Mononuclear cell (primary cell): ENCODE data around the gene SORBS1. TPM values are rescaled to one million over a fixed set of nuclear protein-coding genes. Genes with fewer than 3 reads are reported as not detected.

Source experiments
- H3K27me3 ChIP-seq: 2 replicates; pipeline ENCODE4 v1.6.0; 2011; ENCODE audit warnings: low read length, control low read depth; ENCODE audit not compliant: insufficient read depth
- H3K4me1 ChIP-seq: 2 replicates; pipeline ENCODE4 v1.5.1; 2011; ENCODE audit warnings: mild to moderate bottlenecking, low read length, control low read depth; ENCODE audit not compliant: insufficient read depth
- H3K4me3 ChIP-seq: 2 replicates; pipeline ENCODE4 v1.5.1; 2011; ENCODE audit warnings: mild to moderate bottlenecking, low read length, moderate library complexity
- H3K9me3 ChIP-seq: 2 replicates; pipeline ENCODE4 v1.5.1; 2011; ENCODE audit warnings: low read depth, mild to moderate bottlenecking, control low read depth, low read length
- total RNA-seq: library from RNA; depleted of rRNA; stranded (reverse); fragments of >200 nt; gene quantifications from one replicate; pipeline ENCODE4 v1.2.3, GENCODE V29; 2012

Gene SORBS1
- total RNA-seq, 1 donor: 5.2 TPM

DNA sequence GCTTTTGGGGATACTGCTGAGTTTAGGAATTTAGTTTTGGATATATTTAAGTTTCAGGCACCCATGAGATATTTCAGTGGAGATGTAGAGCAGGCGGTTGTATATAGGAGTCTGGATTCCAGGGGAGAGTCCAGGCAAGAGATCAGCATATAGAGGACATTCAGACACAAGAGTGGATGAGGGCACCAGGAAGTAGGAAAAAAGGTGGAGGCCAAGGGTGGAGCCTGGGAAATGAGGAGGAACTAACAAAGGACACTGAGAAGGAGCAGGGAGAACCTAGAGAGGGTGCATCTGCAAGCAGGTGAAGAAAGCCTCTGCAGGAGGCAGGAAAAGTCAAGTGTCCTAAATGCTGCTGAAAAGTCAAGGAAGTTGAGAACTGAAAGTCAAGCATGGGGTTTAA is 257.2 kb downstream of the SORBS1 start:
- no peaks in the 10 kb centered on the region for H3K27me3 ChIP-seq
- no peaks in the 10 kb centered on the region for H3K4me1 ChIP-seq
- no peaks in the 10 kb centered on the region for H3K9me3 ChIP-seq
- H3K4me3 ChIP-seq: no peak overlapping the region

DNA sequence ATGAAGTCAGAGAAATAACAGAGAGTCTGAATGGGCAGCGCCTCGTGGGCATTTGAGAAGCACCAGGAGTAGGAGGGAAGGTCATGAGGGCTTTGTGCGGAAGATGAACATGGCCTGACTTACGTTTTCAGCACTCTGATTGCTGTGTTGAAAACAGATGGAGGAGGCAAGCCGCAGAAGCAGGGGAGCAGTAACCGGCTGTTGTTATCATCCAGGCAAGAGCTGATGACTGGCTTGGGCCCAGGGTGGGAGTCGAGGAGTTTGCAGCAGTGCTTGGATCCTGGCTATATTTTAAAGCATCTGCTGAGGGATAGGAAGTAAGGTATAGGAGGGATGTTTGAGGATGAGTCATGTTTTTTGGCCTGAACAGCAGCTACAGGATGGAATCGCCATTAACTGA is 257.6 kb downstream of the SORBS1 start:
- Histone ChIP-seq H3K4me1 (no peaks in the 10 kb centered on the region), H3K9me3 (no peaks in the 10 kb centered on the region), H3K4me3 (no peak overlapping the region), H3K27me3 (no peaks in the 10 kb centered on the region)

DNA sequence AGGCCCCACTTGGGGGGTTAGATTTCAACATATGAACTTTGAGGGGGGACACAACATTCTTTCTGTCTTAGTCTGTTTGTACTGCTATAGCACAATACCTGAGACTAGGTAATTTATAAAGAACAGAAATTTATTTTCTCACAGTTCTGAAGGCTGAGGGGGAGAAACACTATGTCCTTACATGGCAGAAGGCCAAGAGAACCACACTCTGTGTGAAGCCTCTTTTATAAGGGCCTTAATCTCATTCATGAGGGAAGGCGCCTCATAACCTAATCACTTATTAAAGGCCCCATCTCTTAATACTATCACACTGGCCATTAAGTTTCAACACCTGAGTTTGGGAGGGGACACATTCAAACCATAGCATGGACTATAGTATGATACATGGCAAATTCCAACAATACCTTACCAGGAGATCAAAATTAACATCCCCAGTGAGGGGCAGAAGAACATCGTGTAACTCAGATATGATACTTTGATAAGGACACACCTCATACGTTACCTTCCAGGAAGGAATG is 261.1 kb downstream of the SORBS1 start:
- H3K4me1 ChIP-seq: peaks cover 26% of the 10 kb centered on the region
- H3K4me3 ChIP-seq: no peak overlapping the region
- no peaks in the 10 kb centered on the region for H3K27me3 ChIP-seq
- H3K9me3 ChIP-seq: no peaks in the 10 kb centered on the region

DNA sequence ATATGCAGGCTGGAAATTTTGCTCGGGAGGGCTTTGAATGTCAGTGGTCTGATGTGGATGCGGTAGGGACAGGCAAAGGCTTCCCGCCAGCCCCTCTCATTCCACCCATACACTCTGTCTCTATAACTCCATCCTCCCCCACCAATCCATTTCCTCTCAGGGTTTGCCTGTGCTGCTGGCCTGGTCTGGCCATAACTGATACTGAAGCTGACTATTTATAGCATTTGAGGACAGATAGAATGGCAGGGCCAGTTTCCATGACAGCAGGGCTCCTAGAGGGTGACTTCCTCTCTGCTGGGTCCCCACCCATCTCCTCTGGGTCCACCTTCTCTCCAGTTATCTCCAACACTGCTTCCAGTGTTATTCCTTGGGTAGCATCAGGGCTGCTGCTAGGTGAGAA is 263.8 kb downstream of the SORBS1 start:
- Histone ChIP-seq H3K9me3 (no peaks in the 10 kb centered on the region), H3K27me3 (no peaks in the 10 kb centered on the region), H3K4me1 (peaks cover 45% of the 10 kb centered on the region), H3K4me3 (no peak overlapping the region)

DNA sequence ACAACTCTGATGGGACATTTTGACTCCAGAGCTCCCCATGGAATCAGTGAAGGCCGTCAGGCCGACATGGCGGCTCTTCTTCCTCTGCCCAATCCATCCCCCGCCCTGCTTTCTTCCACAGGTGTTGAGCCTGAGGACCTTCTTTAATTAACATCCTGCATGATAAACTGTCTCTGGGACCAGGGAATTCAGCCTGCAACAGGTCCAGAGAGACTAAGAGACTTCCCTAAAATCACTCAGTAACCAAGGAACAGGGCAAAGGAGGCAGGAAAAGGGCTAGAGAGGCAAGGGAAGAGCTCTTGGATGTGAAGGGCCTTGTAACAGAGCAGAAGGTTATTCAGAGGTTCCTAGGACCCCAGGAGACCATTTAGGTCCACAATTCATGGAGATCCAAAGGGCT is 264.4 kb downstream of the SORBS1 start:
- Histone ChIP-seq H3K4me3 (no peak overlapping the region), H3K4me1 (peaks cover 50% of the 10 kb centered on the region), H3K9me3 (no peaks in the 10 kb centered on the region), H3K27me3 (peaks cover 3% of the 10 kb centered on the region)

DNA sequence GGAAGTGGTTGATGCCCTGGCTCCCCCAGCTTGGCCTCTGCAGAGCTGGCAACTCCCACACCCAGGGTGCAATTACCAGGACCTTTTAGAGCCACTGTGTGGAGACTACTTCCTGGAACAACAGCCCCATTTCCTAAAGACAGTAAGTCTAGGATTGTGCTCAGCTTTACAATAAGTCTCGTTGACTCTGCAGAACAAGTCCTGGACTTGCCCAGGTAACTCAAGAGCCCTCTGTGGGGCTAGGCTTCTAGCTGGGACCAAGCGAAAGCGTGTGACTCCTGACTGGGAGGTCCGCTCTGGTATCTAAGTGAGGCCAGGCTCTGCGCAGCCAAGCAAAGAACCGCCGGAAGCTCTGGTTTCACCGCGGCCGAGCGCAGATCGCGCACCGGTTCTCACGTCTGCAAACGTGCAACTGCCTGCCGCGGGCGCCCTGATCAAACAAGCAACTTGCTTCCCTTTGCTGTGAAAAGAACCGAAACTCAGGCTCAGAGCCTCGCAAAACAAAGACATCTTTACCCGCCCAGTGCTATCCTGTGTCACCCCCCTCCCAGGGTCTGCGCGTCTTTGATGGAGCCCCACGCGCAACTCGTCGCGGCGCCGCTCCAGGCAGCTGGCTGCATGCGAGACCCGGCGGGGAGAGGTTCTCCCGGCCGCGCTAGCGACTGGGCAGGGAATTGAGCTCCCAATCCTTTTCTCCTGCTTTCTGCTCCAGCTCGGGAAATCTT is 266.0 kb downstream of the SORBS1 start:
- H3K9me3 ChIP-seq: no peaks in the 10 kb centered on the region
- peaks cover 57% of the 10 kb centered on the region for H3K4me1 ChIP-seq
- peak overlapping the region; percentile 12 for H3K4me3 ChIP-seq

DNA sequence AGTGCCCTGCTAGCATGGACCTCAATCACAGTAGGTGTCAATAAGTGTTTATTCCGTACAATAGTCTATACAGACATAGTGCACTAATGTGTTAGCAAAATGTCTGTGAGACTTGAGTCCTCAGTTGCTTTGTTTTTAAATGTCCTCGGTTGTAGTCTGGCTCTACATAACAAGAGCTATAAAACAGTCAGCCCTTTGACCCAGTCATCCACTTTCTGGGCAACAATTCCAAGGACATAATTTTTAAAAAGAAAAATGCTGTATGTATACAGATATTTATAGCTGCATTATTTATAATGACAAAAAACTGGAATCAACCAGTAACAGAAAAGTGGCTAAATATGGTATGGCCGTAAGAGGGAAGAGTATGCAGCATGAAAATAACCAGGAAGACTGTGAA is 267.5 kb downstream of the SORBS1 start:
- Histone ChIP-seq H3K9me3 (no peaks in the 10 kb centered on the region), H3K4me3 (no peak overlapping the region), H3K27me3 (peaks cover 19% of the 10 kb centered on the region), H3K4me1 (peaks cover 68% of the 10 kb centered on the region)

More for the DNA sequence above, 266.0 kb downstream of the SORBS1 start:
- peaks cover 9% of the 10 kb centered on the region for H3K27me3 ChIP-seq

DNA sequence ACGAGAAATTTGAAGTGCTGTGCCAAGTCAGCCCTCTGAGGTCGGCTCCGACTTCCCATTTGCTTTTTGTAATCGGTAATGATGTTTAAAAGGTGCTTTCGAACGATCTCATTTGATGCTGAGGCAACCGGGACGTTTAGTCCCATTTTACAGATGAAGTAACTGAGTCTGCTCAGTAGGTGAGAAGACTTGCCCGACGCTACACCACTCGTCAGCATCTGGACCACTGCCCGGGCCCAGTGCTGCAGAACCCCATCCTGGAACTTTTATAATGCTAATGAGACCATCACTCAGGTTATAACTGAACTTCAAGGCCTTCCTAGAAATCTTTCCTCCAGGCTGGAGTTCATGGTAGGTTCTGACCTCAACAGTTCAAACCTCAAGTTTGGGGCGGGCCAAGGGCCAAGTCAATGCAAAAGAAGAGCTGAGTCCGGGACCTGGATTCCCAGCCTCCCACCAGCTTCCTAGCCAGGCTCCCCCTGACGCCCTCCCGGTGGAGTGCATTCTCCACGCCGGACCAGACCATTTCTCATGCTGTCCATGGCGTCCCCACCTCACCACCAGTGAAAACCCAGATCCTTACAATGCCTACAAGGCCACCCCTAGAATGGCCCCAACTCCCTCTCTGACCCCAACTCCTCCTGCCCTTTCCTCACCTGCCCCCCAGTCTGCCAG is 269.7 kb downstream of the SORBS1 start:
- Histone ChIP-seq H3K27me3 (peaks cover 25% of the 10 kb centered on the region), H3K4me1 (peaks cover 56% of the 10 kb centered on the region), H3K9me3 (no peaks in the 10 kb centered on the region), H3K4me3 (no peak overlapping the region)

DNA sequence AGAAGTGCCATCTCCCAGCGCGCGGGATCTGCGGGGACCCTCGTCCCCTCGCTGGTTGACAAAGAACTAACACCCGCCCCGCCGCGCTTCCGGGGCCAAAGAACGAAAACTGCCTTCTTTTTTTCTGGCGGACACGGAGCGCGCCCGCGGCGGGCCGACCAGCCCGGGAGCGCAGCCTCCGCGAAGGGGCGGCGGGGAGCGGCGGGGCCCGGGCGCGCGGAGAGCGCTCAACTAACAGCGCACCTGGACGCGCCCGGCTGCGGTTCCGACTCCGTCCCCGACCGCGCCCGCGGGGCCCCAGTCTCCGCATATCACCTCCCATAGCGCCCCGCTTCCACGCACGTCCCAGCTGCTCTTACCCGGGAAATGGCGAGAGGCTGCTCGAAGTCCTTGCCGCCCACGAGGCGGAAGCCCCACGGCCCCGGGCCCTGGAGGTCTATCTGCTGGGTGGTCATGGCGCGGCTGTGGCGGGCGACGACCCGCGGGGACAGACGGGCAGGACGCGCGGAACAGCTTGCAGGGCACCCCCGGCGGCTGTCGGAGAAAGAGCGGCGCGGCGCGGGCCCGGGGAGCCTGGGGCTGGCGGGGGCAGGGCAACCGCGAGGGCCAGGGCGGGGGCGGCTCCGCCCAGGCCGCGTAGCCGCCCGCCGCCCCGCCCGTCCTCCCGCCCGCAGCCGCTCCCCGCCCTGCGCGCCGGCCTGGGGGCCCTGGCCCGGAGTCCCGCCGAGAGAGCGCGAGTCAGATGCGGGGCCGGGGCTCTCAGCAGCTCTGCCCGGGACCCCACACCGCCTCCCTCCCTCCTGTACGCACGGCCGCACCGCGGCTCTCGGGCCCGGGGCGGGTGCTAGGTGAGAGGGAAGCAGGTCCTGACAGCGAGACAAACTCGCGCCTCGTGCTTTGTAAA is 270.5 kb downstream of the SORBS1 start, which contains the start of gene PDLIM1:
PDLIM1 (minus strand) TSS at position 543 of the 904 bp plus-strand sequence; CDS start at position 455, 88 bp downstream.
- Histone ChIP-seq H3K27me3 (peaks cover 25% of the 10 kb centered on the region), H3K4me3 (peak within 1 kb of the TSS; percentile 55), H3K4me1 (peaks cover 48% of the 10 kb centered on the region), H3K9me3 (no peaks in the 10 kb centered on the region)

DNA sequence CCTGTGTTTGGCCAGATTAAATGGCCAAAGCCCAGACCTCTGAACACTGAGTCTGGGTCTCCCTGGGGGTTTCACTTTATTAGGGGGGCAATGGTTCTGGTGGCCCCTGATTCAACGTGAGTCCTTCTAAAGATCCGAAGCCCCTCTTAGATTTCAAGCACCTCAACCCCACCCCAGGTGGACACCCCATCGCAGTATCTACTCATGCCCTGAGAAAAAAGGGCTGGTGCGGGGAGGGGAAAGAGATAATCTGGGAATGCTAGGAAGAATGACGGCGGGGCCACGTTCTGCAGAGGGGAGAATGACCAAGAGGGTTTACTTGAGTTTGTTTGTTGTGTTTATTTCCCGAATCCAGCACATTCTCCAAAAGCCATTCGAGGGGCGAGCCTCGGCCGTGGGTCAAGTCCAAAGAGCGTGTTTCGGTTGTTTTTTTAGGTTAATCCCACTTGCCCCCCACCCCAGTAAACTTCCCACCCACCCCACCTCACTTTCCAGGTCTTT is 271.2 kb downstream of the SORBS1 start:
- Histone ChIP-seq H3K4me3 (peak overlapping the region; percentile 55), H3K9me3 (no peaks in the 10 kb centered on the region), H3K27me3 (peaks cover 25% of the 10 kb centered on the region), H3K4me1 (peaks cover 41% of the 10 kb centered on the region)

DNA sequence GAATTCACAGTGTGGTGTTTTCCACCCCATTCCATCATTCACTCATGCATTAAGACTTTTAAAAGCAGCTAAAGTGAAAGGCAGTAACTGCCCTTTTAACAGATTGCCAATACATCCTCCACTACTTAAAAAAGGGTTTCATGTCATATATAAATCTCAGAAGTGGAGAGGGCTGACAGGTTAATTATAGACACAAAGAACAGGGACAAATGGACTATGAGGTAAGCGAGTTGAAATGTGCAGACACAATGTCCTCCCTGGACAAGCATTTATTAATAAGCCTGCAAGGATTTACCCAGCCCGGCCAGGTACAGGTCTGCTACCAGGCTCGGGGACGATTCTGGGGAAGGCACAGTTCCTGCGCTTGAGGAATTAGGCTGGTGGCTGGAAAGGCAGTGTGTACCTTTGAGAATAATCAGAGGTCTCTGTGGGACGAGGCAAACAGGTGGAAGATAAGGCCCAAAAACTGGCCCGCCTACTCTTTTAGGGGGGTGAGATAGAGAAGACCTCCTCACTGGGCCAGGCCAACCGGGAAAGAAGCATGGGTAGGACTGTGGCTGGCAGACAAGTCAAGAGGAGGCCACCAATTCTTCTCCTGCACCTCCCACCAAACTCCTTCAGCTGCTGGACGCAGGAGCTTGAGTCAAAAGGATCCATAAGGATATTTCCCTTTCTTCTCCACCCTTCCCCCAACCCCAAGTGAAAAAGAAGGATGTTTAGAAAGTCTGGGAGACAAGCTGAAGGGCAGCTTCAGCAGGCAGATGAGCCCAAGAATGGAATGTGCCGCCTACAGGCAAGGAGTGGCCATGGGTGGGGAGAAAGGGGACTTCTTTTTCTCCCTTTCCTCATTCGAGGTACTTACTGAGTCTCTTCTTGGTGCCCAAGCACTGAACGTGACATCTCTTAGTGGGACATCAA is 271.9 kb downstream of the SORBS1 start:
- peaks cover 25% of the 10 kb centered on the region for H3K27me3 ChIP-seq
- peaks cover 34% of the 10 kb centered on the region for H3K4me1 ChIP-seq
- H3K9me3 ChIP-seq: no peaks in the 10 kb centered on the region
- no peak overlapping the region for H3K4me3 ChIP-seq

DNA sequence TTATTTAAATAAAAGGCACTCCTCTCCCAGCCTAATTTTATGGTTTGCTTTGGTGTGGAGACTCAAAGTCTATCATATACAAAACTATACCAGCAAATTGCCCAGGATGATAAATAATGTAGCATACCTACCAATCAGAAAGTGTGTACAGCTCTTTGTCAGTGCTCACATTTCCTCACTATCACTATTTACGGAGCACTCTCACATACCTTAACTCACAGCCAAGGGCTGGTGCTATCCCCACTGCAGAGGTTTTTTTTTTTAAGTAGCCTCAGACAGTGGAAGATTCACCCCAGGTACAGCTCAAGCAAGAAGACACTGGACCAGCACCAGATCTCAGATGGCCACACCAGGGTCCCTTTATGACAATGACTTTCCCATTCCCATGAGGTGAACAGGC is 272.9 kb downstream of the SORBS1 start:
- Histone ChIP-seq H3K9me3 (no peaks in the 10 kb centered on the region), H3K4me1 (peaks cover 33% of the 10 kb centered on the region), H3K4me3 (no peak overlapping the region), H3K27me3 (peaks cover 25% of the 10 kb centered on the region)

DNA sequence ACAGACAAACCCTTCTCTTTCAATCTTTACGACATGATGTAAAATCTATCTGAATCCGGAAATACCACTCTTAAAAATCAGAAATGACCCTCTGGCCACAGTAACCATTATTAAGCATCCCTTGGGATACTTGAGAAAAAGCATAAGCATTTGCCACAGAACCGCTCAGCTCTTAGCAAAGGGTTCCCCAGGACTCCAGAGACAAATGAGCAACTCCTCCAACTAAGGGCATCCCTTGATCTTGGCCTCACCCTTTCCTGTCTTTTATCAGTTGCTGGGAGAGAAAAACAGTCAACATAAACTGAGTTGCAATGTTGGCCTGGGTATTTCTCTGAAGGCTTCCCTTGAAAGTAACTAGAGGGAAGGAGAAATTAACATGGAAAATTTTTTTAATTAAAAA is 273.9 kb downstream of the SORBS1 start:
- peaks cover 23% of the 10 kb centered on the region for H3K4me1 ChIP-seq
- H3K9me3 ChIP-seq: no peaks in the 10 kb centered on the region

DNA sequence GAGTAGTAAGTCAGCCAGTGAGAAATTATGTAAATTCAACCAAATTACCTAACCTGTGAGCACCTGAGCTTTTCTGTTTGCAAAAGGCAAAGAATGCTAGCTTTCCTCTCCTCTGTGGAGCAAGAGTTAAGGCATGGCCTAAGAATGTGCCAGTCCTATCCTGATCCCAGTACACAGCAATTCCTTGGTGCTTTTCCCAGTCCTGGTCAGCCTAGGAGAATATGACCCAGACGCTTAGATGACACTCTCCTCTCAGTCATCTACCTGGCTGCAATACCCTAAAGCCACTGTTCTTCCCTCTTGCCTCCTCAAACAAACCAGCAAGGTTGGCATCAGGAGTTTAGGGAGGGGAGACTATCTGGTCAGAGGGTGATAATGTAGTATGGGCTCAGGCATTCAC is 274.5 kb downstream of the SORBS1 start:
- Histone ChIP-seq H3K27me3 (peaks cover 21% of the 10 kb centered on the region), H3K4me1 (peaks cover 17% of the 10 kb centered on the region), H3K9me3 (no peaks in the 10 kb centered on the region), H3K4me3 (no peak overlapping the region)

More for the DNA sequence above, 273.9 kb downstream of the SORBS1 start:
- Histone ChIP-seq H3K4me3 (no peak overlapping the region), H3K27me3 (peaks cover 25% of the 10 kb centered on the region)
